WTC11 (cell line): ENCODE results near the gene DUSP18.
"Not testable (repeated sequence)": the region's sequence is repeated elsewhere in the genome, so short reads cannot be mapped to it uniquely, and the experiment has no call there.

ENCODE experiments used
- ATF1 ChIP-seq: sonication (generic); formaldehyde crosslinking; IDR thresholded peaks from 2 replicates; pipeline ENCODE4 v1.8.1; 2023; ENCODE audit warnings: mild to moderate bottlenecking, moderate library complexity, missing genetic modification reagents
- CBFB ChIP-seq: sonication (generic); formaldehyde crosslinking; IDR thresholded peaks from 2 replicates; pipeline ENCODE4 v1.8.1; 2022; ENCODE audit warnings: mild to moderate bottlenecking, low read depth, missing genetic modification reagents
- CTCF ChIP-seq: fragments of 200-600 bp; IDR thresholded peaks from 2 replicates; pipeline ENCODE4 v1.8.0; 2022; ENCODE audit warnings: antibody characterized with exemption
- NR3C1 ChIP-seq: sonication (generic); formaldehyde crosslinking; conservative IDR thresholded peaks from 2 replicates; pipeline ENCODE4 v1.8.1; 2023; ENCODE audit warnings: low read depth, mild to moderate bottlenecking, missing genetic modification reagents
- SMAD4 ChIP-seq: sonication (generic); formaldehyde crosslinking; IDR thresholded peaks from 2 replicates; pipeline ENCODE4 v1.8.0; 2022; ENCODE audit warnings: mild to moderate bottlenecking, missing genetic modification reagents
- SP1 ChIP-seq: sonication (generic); formaldehyde crosslinking; conservative IDR thresholded peaks from 2 replicates; pipeline ENCODE4 v1.8.1; 2022; ENCODE audit warnings: missing genetic modification reagents
- TF ChIP-seq, protein P1 (sequence below): sonication (generic); formaldehyde crosslinking; IDR thresholded peaks from 2 replicates; pipeline ENCODE4 v1.8.1; 2023; ENCODE audit warnings: mild to moderate bottlenecking, missing genetic modification reagents, moderate library complexity
- TF ChIP-seq, protein P2 (sequence below): fragments of 250-450 bp; sonication (Bioruptor Pico); IDR thresholded peaks from 2 replicates; pipeline ENCODE4 v2.1.2; 2022; ENCODE audit warnings: mild to moderate bottlenecking, moderate library complexity
- TF ChIP-seq, protein P3 (sequence below): sonication (generic); formaldehyde crosslinking; IDR thresholded peaks from 2 replicates; pipeline ENCODE4 v1.8.1; 2023; ENCODE audit warnings: mild to moderate bottlenecking, missing genetic modification reagents, borderline replicate concordance

GRCh38 chr22:30631469-30631868, 36.2 kb downstream of the DUSP18 start:
- TF ChIP-seq, protein P1, sequence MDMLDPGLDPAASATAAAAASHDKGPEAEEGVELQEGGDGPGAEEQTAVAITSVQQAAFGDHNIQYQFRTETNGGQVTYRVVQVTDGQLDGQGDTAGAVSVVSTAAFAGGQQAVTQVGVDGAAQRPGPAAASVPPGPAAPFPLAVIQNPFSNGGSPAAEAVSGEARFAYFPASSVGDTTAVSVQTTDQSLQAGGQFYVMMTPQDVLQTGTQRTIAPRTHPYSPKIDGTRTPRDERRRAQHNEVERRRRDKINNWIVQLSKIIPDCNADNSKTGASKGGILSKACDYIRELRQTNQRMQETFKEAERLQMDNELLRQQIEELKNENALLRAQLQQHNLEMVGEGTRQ: not testable (repeated sequence)
- TF ChIP-seq SMAD4 (CRISPR knock-in tag); ATF1 (CRISPR knock-in tag); CTCF; CBFB (CRISPR knock-in tag); SP1; NR3C1 (CRISPR knock-in tag): not testable (repeated sequence)
- TF ChIP-seq, protein P2, sequence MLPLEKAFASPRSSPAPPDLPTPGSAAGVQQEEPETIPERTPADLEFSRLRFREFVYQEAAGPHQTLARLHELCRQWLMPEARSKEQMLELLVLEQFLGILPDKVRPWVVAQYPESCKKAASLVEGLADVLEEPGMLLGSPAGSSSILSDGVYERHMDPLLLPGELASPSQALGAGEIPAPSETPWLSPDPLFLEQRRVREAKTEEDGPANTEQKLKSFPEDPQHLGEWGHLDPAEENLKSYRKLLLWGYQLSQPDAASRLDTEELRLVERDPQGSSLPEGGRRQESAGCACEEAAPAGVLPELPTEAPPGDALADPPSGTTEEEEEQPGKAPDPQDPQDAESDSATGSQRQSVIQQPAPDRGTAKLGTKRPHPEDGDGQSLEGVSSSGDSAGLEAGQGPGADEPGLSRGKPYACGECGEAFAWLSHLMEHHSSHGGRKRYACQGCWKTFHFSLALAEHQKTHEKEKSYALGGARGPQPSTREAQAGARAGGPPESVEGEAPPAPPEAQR (CRISPR knock-in tag): not testable (repeated sequence)
- TF ChIP-seq, protein P3, sequence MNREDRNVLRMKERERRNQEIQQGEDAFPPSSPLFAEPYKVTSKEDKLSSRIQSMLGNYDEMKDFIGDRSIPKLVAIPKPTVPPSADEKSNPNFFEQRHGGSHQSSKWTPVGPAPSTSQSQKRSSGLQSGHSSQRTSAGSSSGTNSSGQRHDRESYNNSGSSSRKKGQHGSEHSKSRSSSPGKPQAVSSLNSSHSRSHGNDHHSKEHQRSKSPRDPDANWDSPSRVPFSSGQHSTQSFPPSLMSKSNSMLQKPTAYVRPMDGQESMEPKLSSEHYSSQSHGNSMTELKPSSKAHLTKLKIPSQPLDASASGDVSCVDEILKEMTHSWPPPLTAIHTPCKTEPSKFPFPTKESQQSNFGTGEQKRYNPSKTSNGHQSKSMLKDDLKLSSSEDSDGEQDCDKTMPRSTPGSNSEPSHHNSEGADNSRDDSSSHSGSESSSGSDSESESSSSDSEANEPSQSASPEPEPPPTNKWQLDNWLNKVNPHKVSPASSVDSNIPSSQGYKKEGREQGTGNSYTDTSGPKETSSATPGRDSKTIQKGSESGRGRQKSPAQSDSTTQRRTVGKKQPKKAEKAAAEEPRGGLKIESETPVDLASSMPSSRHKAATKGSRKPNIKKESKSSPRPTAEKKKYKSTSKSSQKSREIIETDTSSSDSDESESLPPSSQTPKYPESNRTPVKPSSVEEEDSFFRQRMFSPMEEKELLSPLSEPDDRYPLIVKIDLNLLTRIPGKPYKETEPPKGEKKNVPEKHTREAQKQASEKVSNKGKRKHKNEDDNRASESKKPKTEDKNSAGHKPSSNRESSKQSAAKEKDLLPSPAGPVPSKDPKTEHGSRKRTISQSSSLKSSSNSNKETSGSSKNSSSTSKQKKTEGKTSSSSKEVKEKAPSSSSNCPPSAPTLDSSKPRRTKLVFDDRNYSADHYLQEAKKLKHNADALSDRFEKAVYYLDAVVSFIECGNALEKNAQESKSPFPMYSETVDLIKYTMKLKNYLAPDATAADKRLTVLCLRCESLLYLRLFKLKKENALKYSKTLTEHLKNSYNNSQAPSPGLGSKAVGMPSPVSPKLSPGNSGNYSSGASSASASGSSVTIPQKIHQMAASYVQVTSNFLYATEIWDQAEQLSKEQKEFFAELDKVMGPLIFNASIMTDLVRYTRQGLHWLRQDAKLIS: not testable (repeated sequence)
